ENCODE data around the gene PARD3. TPM values are rescaled to one million over a fixed set of nuclear protein-coding genes. Genes with fewer than 3 reads are reported as not detected.

PARD3 gene
- total and polyA plus RNA-seq, 10 of the 15 experiments (the other 5 are each of a cell fraction or from before 2014, with no cell fraction given) = 2.6 to 43.1 (median 13.9) TPM

GRCh38 chr10:34835908-34836508 lies 20.9 kb upstream of the PARD3 start (continued):
- TF ChIP-seq USF2 (IDR thresholded peaks at IDR 0.05; ENCODE audit: borderline replicate concordance, low read depth, low read length) (no peak), SUPT20H (IDR thresholded peaks at IDR 0.05; ENCODE audit: borderline replicate concordance, control insufficient read depth, low read depth, low read length) (no peak), ZSCAN29 (IDR thresholded peaks at IDR 0.05) (no peak), RAD21 (IDR thresholded peaks at IDR 0.05; ENCODE audit: insufficient read depth, low read depth, low read length) (peak; percentile 36; the same call in 1 of the 2 replicates), SP1 (IDR thresholded peaks at IDR 0.05; ENCODE audit: low read depth, low read length) (no peak), TCF12 (IDR thresholded peaks at IDR 0.05; ENCODE audit: low read depth, low read length) (0 out of 2 replicates have a peak, but pooled peaks have one; percentile 36), ZZZ3 (IDR thresholded peaks at IDR 0.05; ENCODE audit: control insufficient read depth, insufficient read length, low read depth) (no peak), MYC (IDR thresholded peaks at IDR 0.05; ENCODE audit: insufficient read depth, insufficient read length, insufficient replicate concordance, low read length, severe bottlenecking) (no peak), RCOR1 (conservative IDR thresholded peaks at IDR 0.05; ENCODE audit: low read depth, low read length) (no peak), EP300 (IDR thresholded peaks at IDR 0.05; ENCODE audit: borderline replicate concordance in 1 of 2, control insufficient read depth in 1 of 2, low read depth in 2 of 2, low read length in 2 of 2) (no peak), NRF1 (conservative IDR thresholded peaks at IDR 0.05; ENCODE audit: low read depth, low read length) (no peak), ATF7 (IDR thresholded peaks at IDR 0.05; ENCODE audit: low read depth) (peak; percentile 15; the same call in 1 of the 2 replicates), USF1 (IDR thresholded peaks at IDR 0.05; ENCODE audit: borderline replicate concordance, extremely low read length, insufficient read depth, low read depth, low read length) (no peak), DPF2 (IDR thresholded peaks at IDR 0.05) (peak; percentile 52; the same call in 1 of the 2 replicates), ATF2 (IDR thresholded peaks at IDR 0.05; ENCODE audit: low read length) (no peak), IKZF2 (IDR thresholded peaks at IDR 0.05) (peak in 1 of 2 experiments; percentile 51; a peak in 2 of 4 replicates), RELB (IDR thresholded peaks at IDR 0.05; ENCODE audit: low read depth) (0 out of 2 replicates have a peak, but pooled peaks have one; percentile 31)

Data from GM12878 (cell line).